ENCODE data around the gene TATDN3.
"Not testable (repeated sequence)": the region's sequence is repeated elsewhere in the genome, so short reads cannot be mapped to it uniquely, and the experiment has no call there.

TATDN3 gene

DNA sequence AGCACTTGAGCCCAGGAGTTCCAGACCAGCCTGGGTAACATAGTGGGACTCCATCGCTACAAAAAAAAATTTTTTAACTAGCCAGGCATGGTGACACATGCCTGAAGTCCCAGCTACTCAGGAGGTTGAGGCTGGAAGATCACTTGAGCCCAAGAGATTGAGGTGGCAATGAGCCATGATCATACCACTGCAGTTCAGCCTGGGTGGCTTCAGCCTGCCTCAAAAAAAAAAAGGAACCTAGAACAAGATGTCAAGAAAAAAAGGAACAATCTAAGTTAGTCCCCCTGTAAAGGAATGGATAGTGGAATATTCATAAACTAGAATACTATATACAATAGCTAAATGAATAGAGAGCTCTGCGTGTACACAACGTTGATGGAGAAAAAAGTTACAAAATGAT is 14.5 kb upstream of the TATDN3 start:
- no peak for DNase-seq

DNA sequence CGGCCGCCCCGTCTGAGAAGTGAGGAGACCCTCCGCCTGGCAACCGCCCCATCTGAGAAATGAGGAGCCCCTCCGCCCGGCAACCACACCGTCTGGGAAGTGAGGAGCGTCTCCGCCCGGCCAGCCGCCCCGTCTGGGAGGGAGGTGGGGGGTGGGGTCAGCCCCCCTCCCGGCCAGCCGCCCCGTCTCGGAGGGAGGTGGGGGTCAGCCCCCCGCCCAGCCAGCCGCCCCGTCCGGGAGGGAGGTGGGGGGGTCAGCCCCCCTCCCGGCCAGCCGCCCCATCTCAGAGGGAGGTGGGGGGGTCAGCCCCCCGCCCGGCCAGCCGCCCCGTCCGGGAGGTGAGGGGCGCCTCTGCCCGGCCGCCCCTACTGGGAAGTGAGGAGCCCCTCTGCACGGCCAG is 12.6 kb upstream of the TATDN3 start:
- not testable (repeated sequence) for DNase-seq

DNA sequence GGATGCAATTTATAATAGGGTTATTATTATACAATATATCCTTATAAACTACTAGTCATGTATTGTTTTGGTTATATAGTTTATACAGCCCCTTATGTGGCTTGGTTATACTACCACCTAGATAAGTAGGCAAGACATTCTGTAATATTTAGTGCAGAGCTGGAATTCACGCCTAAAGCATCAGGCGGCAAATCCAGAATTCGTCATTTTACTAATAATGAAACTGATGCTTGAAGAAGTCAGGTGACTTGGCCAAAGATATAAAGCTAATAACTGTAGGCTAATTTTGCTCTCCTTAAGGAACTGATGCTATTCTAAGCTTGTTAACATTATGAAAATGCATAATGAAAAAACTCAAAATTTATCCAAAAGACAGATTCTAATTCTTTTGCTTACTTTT is 10.9 kb upstream of the TATDN3 start:
- DNase-seq = no peak

DNA sequence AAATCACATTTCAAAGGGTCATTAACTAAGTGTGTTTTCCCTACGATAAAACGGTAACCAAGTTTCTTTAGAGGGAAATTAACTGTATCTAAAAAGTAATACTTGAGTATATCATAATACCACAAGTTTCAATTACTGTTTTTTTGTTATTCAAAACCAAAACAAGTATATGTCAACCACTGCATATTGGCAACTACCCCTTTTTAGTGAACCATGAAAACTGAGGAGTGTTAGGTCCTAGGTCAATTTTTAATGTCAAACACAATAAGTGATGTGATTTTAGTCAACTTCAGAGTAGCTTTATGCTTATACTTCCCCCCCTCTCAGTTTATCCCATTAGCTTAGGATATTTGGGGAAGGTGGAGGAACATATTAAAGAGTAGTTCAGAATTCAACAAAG is 10.5 kb upstream of the TATDN3 start:
- no peak for DNase-seq

GRCh38 chr1:212782422-212783154 is 9.1 kb upstream of the TATDN3 start:
- DNase-seq = peak in 1 of 2 experiments; percentile 8

DNA sequence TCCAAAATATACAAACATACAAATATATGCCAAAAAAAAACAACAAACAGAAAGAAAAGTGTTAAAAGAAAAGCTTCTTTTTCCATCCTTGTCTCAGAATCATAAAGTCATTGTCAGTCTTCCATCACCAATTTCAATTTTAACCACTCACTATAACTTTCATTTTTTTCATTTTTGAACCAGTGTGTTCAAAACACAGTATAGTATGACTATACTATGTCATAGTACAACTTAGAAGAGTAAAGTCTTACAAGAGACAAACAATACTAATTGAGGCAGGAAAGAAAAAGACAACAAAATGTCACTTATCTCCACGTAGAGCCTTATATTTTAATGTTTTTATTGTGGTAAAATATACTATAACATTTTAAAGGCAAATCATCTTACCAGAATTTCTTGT is 7.7 kb upstream of the TATDN3 start:
- no peak for DNase-seq

- DNase-seq = no peak
Measured at GRCh38 chr1:212785871-212786270, 5.8 kb upstream of the TATDN3 start.

GRCh38 chr1:212791261-212791675 is 426 bp upstream of the TATDN3 start:
- DNase-seq = peak in 1 of 2 experiments; percentile 33

GRCh38 chr1:212792396-212792908 is 758 bp downstream of the TATDN3 start:
- no peak for DNase-seq

GRCh38 chr1:212794561-212795014 is 2.9 kb downstream of the TATDN3 start:
- DNase-seq = no peak

GRCh38 chr1:212797681-212798080 is 6.0 kb downstream of the TATDN3 start:
- DNase-seq = no peak

- DNase-seq = no peak
Measured at GRCh38 chr1:212805767-212806166, 14.1 kb downstream of the TATDN3 start.

GRCh38 chr1:212814537-212815334 is 23.0 kb downstream of the TATDN3 start:
- DNase-seq = peak in 1 of 2 experiments; percentile 32

GRCh38 chr1:212816567-212817278 is 25.0 kb downstream of the TATDN3 start:
- no peak for DNase-seq

DNA sequence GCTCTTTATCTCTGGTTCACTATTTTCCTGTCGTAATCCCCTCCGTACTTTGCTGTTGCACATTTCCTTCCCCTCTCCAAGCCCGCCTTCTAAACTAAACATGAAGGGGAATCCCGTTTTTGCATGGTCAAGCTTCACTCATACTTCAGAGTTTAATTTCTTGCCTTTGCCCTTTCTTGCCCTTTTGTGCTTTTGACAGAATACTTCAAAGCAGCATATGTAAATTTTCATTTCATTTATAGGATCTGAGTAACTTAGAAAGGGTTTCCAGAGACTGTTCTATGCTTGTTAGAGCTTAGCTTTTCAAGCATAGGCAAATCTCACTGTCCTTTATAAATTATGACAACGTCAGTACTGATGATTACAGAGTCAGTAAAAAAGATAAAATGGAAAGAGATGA is 28.0 kb downstream of the TATDN3 start:
- no peak for DNase-seq

GRCh38 chr1:212820969-212821368 is 29.3 kb downstream of the TATDN3 start:
- DNase-seq = no peak

- no peak for DNase-seq
Measured at GRCh38 chr1:212822956-212823355, 31.3 kb downstream of the TATDN3 start.

GRCh38 chr1:212824201-212824600 is 32.5 kb downstream of the TATDN3 start:
- no peak for DNase-seq

DNA sequence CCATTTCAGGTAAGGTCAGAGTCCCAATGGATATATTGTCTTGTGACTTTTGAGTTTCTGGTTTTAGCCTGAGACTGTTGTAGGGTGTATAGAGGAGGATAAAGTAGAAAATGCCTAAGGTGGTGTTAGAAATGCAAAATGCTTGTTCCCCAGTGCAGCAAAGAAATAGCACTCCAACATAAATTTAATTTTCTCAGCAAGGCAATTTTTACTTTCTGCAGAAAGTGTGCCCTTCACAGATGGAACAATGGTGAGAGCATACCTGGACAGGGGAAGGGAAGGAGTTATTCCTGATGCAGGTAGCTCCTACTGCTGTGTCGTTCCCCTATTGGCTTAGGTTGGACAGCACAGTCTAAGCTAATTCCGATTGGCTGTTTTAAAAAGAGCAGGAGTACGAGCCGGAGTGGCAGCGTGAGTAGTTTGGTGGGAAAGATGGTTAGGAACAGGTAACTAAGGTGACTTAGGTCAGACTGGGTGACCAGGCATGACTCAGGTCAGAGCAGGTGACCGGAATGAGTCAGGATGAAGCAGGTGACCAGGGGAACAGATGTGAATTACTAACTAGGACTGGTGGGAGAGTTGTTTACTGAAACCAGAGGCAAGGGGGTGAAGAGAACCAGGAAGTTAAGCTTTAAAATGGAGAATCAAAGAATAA is 34.2 kb downstream of the TATDN3 start:
- no peak for DNase-seq

DNA sequence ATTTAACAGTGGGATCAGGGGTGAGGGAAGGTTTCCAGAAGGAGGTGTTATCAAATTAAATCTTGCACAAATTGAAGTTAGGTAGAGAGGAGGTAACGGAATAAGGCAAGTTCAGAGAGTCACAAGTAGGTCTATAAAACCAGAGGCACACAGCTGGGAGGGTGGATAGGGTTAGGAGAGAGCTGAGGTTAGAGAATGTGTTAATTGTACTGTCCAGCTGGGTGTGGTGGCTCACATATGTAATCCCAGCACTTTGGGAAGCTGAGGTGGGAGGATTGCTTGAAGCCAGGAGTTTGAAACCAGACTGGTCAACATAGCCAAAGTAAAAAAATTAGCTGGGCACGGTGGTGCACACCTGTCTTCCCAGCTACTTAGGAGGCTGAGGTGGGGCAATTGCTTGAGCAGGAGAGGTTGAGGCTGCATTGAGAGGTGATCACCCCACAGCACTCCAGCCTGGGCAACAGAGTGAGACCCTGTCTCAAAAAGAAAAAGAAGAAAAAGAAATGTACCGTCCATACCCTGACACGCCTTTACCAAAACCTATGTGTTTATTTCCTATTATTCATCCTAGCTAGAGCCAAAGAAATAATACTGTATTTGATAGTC is 35.6 kb downstream of the TATDN3 start:
- DNase-seq = no peak

DNA sequence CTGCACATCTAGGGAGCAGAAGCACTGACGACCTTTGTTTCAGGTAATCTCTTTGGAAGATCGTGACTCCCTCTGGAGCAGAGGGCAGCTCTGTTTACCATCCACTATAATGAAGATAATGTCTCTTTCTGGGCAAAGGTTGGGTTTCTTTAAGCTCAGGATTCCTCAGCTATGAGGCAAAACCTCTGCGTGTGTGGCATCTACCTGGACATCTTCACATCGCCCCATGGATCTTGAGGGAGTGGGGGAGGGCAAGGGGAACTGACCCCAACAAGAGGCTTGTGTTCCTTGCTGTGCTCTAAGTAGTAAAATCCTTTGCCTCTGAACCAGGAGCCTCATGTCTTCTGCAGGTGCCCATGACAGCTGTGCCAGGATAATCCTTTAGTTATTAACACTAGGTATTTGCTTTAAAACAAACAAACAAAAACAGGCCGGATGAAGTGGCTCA is 36.2 kb downstream of the TATDN3 start:
- DNase-seq = no peak

- DNase-seq = no peak
Measured at GRCh38 chr1:212828395-212828794, 36.7 kb downstream of the TATDN3 start.
